Suprapubic skin (tissue), 4 donors: Measurements from ENCODE around the gene LAYN. TPM values are rescaled to one million over a fixed set of nuclear protein-coding genes. Genes with fewer than 3 reads are reported as not detected.

Experiments
- DNase-seq, 2 donors: peaks; one replicate each; pipeline ENCODE4 v3.0.0-alpha.2; 2019; ENCODE audit warnings: low spot score in 2 of 2
- H3K27ac ChIP-seq: fragments of 200-600 bp; sonication (generic); one replicate; pipeline ENCODE4 v1.5.1; 2019
- H3K27me3 ChIP-seq: fragments of 200-600 bp; sonication (generic); one replicate; pipeline ENCODE4 v1.5.1; 2019
- H3K36me3 ChIP-seq: fragments of 200-600 bp; sonication (generic); one replicate; pipeline ENCODE4 v1.5.1; 2019
- H3K4me1 ChIP-seq: fragments of 200-600 bp; sonication (generic); one replicate; pipeline ENCODE4 v1.5.1; 2019
- H3K4me3 ChIP-seq: fragments of 200-600 bp; sonication (generic); one replicate; pipeline ENCODE4 v1.5.1; 2019; ENCODE audit warnings: mild to moderate bottlenecking
- H3K9me3 ChIP-seq: fragments of 200-600 bp; sonication (generic); one replicate; pipeline ENCODE4 v1.5.1; 2019
- EP300 ChIP-seq: sonication (generic); formaldehyde crosslinking; IDR thresholded peaks from one replicate; pipeline ENCODE4 v1.6.1; 2017; ENCODE audit warnings: antibody characterized with exemption
- POLR2A ChIP-seq, 2 donors: fragments of 450-650 bp; IDR thresholded peaks; one replicate each; pipeline ENCODE4 v1.6.1; 2017; ENCODE audit warnings: antibody characterized with exemption in 2 of 2, mild to moderate bottlenecking in 2 of 2, moderate library complexity in 2 of 2
- POLR2AphosphoS5 ChIP-seq, 3 donors: sonication (generic); formaldehyde crosslinking; IDR thresholded peaks; one replicate each; pipeline ENCODE4 v1.6.1; 2017; ENCODE audit warnings: antibody characterized with exemption in 3 of 3
- WGBS: methylation state at CpG from one replicate; pipeline ENCODE4 v1.1.5; 2018; 5-methylcytosine and 5-hydroxymethylcytosine counted together
- total RNA-seq, 4 donors: library from RNA; depleted of rRNA; stranded (reverse); fragments of >200 nt; gene quantifications; one replicate each; pipeline ENCODE4 v1.1.0, GENCODE V29; 2016
- TF ChIP-seq, protein P1 (sequence below), 2 donors: fragments of 200-600 bp in 1 of 2; fragments of 450-650 bp in 1 of 2; sonication (generic) in 1 of 2; IDR thresholded peaks; one replicate each; pipeline ENCODE4 v1.5.1; 2016 to 2019; ENCODE audit warnings: antibody characterized with exemption in 2 of 2, mild to moderate bottlenecking in 1 of 2, moderate library complexity in 1 of 2

Gene LAYN
- total RNA-seq, 4 donors from 2014 or later, result 1.5 to 4.7 (median 1.9) TPM

GRCh38 chr11:111502611-111503010 lies 37.9 kb upstream of the LAYN start:
- Histone ChIP-seq H3K4me1 (no peaks in the 10 kb centered on the region), H3K36me3 (no peaks in the 10 kb centered on the region), H3K27me3 (peaks cover 8% of the 10 kb centered on the region), H3K9me3 (no peaks in the 10 kb centered on the region), H3K4me3 (no peak overlapping the region), H3K27ac (no peak overlapping the region)
- TF ChIP-seq POLR2A (IDR thresholded peaks at IDR 0.05) (no peak), EP300 (no peak)
- TF ChIP-seq, protein P1, sequence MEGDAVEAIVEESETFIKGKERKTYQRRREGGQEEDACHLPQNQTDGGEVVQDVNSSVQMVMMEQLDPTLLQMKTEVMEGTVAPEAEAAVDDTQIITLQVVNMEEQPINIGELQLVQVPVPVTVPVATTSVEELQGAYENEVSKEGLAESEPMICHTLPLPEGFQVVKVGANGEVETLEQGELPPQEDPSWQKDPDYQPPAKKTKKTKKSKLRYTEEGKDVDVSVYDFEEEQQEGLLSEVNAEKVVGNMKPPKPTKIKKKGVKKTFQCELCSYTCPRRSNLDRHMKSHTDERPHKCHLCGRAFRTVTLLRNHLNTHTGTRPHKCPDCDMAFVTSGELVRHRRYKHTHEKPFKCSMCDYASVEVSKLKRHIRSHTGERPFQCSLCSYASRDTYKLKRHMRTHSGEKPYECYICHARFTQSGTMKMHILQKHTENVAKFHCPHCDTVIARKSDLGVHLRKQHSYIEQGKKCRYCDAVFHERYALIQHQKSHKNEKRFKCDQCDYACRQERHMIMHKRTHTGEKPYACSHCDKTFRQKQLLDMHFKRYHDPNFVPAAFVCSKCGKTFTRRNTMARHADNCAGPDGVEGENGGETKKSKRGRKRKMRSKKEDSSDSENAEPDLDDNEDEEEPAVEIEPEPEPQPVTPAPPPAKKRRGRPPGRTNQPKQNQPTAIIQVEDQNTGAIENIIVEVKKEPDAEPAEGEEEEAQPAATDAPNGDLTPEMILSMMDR (IDR thresholded peaks at IDR 0.05), result no peak
- 84% methylated on average over 1 of the region's 1 CpG for WGBS
- no peak for DNase-seq

GRCh38 chr11:111510311-111510710 lies 30.2 kb upstream of the LAYN start:
- TF ChIP-seq POLR2A (IDR thresholded peaks at IDR 0.05) (no peak), EP300 (no peak), POLR2AphosphoS5 (IDR thresholded peaks at IDR 0.05) (no peak)
- TF ChIP-seq, protein P1 (IDR thresholded peaks at IDR 0.05), result no peak
- 71% methylated on average over 1 of the region's 1 CpG for WGBS
- H3K36me3 ChIP-seq, result no peaks in the 10 kb centered on the region
- DNase-seq, result no peak
- no peaks in the 10 kb centered on the region for H3K9me3 ChIP-seq
- H3K4me1 ChIP-seq, result peaks cover 22% of the 10 kb centered on the region
- no peak overlapping the region for H3K4me3 ChIP-seq
- peaks cover 36% of the 10 kb centered on the region for H3K27me3 ChIP-seq
- no peak overlapping the region for H3K27ac ChIP-seq

DNA sequence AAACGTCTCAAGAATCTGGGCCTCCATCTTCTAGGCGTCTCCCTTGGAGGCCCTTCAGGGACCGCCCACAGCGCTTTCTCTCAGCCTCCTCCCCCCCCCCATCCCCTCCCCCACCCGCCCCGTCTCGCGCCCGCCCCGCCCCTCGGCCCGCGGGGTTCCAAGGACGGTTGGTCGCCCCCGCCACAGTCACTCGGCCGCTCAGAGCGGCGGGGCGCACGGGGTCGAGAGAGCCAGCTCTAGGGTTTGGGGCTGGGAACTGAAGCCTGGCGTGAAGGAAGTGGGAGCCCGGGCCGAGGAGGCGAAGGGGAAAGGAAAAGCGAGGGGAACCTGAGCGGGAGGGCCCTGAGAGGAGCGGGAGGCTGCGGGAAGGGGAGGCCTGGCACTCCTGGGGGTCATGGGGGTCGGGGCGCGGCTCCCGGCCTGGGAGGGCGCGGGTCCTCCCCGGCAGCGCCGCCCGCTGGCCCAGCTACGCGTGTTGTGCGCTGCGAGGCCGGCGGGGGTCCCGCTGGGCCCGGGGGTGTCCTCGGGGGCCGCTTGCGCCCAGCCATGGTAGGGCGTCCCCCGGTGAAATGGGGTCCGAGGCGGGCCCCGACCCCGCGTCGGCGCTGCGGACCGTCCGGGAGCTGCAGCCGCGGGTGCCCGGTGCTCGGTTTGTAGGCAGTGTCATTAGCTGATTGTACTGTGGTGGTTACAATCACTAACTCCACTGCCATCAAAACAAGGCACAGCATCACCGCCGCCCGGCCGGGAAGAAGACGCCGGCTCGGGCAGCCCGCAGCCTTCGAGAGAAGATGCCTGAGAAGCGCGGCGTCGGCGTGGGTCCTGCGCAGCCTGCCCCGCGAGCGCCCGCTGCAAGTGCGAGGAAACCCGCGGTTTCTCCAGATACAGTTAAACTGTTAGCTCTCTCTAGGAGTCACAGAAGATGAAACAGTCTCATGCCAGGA lies 28.0 kb upstream of the LAYN start, which contains the start of gene BTG4:
TSS of gene BTG4 (minus strand) at position 91 of the 944 bp plus-strand sequence. CDS start 13,610 bp downstream, outside the sequence.
- DNase-seq, result peak in 1 of 2 donors; percentile 78
- peak within 1 kb of the TSS; percentile 47 for H3K4me3 ChIP-seq
- TF ChIP-seq, protein P1 (IDR thresholded peaks at IDR 0.05), result no peak
- TF ChIP-seq EP300, result no peak
- TF ChIP-seq POLR2A (IDR thresholded peaks at IDR 0.05), result no peak
- no peak for TF ChIP-seq POLR2AphosphoS5 (IDR thresholded peaks at IDR 0.05)
- 5% methylated on average over 35 of the region's 90 CpGs for WGBS
- H3K27me3 ChIP-seq, result peaks cover 36% of the 10 kb centered on the region
- peaks cover 22% of the 10 kb centered on the region for H3K4me1 ChIP-seq
- H3K27ac ChIP-seq, result no peak within 1 kb of the TSS
- no peaks in the 10 kb centered on the region for H3K36me3 ChIP-seq
- H3K9me3 ChIP-seq, result no peaks in the 10 kb centered on the region

GRCh38 chr11:111513240-111513605 lies 27.3 kb upstream of the LAYN start:
- no peak for TF ChIP-seq EP300
- TF ChIP-seq POLR2A (IDR thresholded peaks at IDR 0.05), result no peak
- TF ChIP-seq, protein P1 (IDR thresholded peaks at IDR 0.05), result no peak
- no peak for TF ChIP-seq POLR2AphosphoS5 (IDR thresholded peaks at IDR 0.05)
- Histone ChIP-seq H3K36me3 (no peaks in the 10 kb centered on the region), H3K27ac (no peak overlapping the region), H3K9me3 (no peaks in the 10 kb centered on the region), H3K4me3 (peak overlapping the region; percentile 47), H3K27me3 (peaks cover 36% of the 10 kb centered on the region), H3K4me1 (peaks cover 22% of the 10 kb centered on the region)
- 22% methylated on average over 6 of the region's 6 CpGs for WGBS
- no peak for DNase-seq
